NCI-H2107 treated with DMSO at 0.1 percent for 48 hours (cell line): Measurements from ENCODE around the gene ZNF618.

Experiments
- DNase-seq: peaks from one replicate; lab custom pipeline; 2025; ENCODE audit not compliant: unreplicated experiment; lab: John Stamatoyannopoulos, UW

ZNF618 gene

DNA sequence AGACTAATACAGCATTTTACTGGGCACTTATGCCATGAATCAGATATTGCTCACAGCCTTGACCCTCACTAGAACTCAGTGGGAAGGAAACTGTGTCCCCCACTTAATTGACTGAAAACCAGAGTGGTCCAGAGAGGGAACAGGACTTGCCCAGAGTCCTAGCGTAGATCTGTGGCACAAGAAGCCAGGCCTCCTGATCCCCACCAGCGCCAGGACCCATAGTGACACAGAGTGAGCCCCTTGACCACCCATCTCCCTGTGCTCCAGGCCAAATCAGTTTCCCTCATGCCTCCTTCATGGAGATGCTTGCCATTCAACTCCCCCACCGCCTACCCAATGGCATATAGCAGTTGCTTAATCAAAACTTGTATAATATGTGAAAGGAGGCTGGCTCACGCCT lies 214.7 kb downstream of the ZNF618 start:
- no peak for DNase-seq

DNA sequence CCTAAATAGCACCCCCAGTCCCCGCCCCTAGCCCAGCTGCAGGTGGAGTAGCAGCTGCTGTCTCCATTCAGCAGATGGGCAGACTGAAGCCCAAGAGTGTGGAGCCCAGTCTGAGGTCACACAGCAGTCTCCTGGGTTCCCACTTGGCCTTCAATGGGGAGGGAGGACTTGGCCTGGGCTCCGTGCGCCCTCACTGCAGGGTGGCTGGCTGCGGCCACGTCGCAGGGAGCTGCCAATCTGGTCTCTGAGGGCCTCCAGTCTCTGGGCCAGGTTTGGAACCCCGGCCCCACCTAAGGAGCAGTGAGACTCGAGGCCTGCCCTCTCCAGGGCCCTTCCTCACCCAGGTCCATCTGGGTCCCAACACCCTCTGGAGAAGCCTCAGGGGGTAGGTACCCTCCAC lies 215.6 kb downstream of the ZNF618 start:
- no peak for DNase-seq

DNA sequence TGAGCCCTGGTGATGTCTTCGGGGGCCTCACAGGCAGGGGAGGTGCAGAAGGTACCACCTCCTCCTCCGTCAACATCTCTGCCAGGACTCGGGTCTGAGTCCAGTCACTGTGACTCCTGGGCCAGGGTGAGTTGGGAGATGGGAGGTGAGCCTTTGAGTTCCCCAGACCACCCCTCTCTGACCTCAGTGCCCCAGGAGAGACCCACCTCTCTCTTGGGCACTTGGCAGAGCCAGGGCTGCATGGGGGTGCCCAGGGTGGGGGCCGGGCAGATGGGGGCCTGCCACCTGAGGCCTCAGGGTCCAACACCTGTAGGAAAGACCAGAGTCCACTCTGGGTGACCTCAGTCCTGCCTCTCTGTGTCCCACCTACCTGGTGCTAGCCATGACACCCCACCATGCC lies 216.2 kb downstream of the ZNF618 start:
- no peak for DNase-seq

DNA sequence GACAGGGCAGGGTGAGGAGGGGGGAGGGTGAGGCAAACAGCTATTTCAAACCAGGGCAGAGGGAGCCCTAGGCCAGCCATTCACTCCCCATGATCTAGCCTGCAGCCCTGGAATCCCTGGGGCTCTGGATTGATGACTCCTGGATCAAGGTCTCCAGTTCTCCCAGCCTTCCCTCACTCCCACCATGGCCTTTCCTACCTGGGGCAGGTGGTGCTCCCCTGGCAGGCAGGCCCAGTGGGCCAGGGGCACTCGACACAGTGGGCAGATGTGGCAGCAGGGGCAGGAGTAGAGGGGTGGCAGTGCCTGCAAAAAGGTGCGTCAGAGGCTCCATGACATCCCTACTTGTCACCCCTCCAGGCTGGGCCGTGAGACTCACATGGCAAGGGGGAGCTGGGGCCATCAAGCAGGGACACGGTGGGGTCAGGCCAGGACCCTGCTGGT lies 216.9 kb downstream of the ZNF618 start:
- no peak for DNase-seq

DNA sequence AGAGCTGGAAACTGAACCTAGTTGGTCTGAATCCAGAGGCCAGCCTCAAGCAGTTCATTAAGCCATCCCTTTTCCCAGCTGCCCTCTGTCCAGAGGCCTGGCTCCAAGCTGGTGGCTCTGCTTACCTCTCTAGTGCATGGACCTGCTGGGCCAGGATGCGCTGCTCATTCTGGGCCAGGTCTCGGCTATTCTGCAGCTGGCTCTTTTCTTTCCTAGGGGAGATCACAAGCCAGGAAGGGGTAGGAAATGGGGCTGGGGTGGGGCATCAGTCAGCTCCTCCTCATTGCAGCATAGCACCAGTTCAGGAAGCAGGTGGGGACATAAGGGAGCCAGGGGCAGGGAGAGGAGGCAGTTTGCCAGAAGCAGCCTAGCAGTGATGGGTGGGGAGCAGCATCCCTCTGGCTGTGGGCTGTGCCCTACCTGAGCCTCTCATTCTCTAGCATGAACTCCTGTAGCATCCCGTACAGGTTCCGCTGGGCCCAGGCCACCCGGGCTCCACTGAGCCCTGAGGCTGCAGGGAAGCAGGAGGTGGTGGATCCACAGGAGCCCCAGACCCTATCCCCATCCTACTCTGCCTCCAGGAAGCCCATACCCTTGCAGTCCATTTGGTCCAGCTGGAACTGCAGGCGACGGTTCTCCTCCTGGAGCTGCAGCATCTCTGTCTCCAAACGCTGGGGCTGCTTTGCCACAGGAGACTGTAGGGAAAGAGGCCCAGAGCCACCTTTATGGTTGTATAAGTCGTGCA lies 217.8 kb downstream of the ZNF618 start:
- DNase-seq: no peak

DNA sequence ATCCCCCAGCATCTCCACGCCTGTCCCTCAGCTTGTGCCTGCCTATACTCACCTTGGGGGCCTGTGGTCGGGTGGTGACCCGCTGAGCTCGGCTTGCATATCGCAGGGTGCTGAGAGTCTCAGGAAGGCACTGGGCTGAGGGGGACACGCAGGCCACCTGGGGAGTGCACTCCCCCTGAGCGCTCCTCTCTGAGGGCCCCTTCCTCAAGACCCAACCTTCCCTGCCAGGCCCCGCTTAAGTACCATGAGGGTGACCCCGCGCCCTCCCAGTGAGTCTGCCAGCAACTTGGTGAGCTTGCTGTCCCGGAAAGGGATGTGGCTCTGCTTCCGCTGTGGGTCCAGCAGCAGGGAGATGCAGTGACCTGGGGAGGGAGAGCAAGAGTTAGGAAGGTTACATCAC lies 218.9 kb downstream of the ZNF618 start:
- DNase-seq: no peak

DNA sequence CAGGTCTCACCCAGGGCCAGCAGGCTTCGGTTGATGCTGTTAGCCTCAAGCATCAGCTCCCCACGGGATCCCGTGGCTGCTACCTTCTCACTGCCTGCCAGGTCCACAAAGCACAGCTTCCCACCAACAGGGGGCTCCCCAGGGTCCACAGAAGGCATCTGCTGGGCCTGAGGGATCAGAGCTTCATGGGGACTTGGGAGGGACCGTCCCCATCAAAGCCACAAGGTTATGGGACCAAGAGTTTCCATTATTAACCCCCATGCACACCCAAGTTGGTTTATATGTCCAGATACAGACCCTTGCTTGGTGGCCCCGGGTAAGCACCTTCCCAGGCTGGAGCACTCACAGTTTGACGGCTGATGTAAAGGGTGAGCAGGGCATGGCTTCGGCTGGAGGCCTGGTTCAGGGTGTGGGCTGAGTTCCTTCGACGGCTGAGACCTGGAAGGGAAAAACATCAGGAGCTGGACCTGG lies 220.0 kb downstream of the ZNF618 start:
- no peak for DNase-seq

DNA sequence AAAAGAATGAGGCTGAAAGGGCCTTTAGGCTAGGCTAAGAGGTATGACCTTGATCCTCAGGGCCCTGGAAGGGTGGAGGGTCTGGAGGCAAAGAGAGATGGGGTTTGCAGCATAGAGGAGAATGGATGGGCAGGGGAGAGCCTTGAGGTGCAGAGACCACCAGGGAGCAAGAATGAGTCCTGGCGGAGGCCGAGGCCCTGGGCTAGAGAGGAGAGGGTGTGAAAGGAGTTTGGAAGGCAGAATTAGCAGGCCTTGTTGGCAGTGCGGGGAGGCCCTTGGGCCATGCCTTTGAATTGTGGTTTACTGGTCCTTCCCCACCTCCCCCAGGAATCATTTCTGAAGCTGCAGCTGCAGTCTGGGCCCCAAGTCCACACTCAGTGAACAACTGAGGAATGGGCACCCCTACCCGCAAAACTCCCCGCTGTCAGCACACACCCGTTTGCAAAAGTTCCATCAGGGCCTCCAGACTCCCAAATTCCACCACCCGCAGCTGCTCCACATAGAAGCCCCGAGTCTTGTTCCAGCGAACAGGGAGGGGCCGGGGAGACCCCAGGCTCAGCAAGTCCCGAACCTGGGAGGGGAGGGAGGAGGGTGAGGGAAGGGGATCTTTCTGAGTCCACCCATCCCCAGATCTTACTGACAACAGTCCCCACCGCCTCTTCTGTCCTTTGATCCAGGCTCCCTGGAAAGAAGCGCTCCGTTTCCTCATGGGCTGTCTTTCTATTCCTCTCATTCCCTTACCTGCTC lies 220.9 kb downstream of the ZNF618 start:
- DNase-seq: no peak

DNA sequence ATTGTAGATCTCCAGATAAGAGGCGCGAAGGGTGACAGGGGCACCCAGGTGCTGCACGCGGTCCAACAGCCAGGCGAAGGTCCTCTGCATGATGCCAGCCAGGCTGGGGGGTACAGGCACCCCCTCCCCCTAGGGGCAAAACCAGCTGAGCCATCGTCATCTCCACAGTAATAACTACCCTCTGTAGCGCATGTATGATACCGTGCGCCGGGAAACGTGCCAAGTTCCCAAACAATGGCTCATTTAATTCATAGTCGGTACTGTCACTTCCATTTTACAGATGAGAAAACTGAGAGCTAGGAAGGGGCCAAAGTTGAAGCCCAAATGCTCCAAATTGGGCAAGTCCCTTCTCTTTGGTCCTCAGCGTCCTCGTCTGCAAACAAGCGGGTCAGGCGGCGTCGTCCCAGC lies 221.5 kb downstream of the ZNF618 start:
- DNase-seq: no peak

DNA sequence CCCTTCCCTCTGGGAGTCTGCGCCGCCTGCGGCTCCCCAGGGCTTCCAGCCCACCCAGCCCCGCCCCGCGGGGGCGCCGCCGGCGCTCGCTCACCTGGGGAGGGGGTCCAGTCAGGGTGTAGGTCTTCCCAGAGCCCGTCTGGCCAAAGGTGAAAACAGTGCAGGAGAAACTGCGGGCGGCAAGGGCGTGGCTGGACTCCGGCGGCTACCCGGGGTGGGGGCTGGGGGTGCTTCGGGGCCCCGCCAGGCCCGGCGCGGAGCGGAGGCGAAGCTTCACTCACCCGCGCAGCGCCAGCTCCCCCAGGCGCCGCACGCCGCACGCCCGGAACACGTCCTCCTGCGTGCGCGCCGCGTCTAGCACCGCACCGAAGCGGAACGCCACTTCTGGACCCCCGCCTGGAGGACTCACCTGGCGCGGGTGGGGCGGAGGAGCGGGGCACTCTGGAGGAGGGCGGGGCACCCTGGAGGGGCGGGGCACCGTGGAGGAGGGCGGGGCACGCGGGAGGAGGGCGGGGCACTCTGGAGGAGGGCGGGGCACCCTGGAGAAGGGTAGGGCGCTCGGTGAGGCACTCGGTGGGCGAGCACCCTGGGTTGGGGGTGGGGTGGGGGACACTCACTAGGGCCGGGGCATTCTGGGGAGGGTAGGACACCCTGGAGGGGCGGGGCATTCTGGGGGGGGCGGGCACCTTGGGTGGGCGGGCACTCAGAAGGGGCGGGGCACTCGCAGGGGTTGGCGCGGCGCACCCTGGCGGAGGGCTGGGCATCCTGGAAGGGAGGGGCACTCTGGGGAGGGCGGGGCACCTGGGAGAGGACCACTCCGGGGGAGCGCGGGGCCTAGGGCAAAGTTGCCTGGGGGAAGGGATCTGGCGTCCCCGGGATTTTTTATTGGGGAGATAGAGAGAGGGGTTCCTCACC lies 222.2 kb downstream of the ZNF618 start:
- no peak for DNase-seq

DNA sequence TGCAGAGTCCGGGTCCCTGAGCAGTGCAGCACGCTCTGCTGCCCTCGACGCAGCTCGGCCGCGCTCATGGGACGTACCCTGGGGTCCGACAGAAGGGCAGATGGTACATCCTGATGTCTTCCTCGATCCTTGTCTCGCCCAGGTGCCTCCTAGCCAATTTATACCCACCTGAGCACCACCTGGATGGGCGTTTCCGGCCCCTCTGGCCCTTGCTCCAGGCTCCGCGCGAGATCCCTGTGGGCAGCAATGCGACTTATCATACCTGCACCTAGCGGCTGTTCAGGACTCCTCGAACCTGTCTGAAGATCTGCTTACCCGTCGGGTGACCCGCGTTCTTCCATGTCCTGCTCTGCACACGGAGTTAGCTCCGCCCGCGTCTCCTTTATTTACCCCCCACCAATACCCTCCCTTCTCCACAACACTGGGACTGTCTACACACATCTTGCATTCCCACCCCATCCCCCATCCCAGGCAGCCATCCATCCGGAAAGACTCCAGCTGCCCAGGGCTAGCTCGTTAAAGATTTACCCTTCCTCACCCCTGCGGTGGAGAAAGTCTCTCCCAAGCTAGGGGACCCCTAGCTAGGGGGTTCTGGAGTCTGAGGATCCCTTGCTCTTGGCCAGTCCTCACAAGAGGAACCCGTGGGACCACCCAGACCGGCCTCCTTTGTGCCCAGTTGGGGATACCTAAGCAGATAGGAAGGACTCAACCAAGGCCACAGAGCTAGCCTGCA lies 223.0 kb downstream of the ZNF618 start, which contains the start of gene KIF12:
Gene KIF12, minus strand, starts transcription at position 357 of the 733 bp plus-strand sequence. Its CDS starts 16 bp downstream, at position 341.
- no peak for DNase-seq

DNA sequence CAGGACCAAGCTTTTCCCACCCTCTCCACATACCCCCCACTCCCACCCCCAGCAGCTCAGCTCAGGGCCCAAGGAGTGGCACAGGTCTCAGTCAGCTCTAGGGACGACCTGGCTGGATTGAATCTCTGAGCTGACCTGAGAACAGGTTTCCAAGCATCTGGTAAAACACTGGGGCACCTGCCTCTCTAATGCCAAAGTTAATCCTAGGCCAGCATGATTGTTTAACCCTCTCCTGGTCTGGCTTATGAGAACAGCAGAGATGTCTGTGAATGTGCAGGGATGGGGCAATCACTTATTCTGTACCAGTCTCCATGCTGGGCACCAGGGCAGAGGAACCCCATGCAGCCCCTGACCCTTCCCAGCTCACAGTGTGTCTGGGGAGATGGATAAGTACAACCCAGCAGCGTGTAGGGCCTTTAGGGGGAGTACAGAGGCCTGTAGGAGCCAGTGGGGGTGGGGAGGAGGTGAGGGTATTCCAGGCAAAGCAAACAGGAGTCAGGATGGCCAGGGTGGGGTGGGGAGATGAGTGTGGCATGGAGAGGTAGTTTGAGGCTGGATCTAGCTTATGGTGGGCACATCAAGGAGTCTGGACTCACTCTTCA lies 223.7 kb downstream of the ZNF618 start:
- no peak for DNase-seq

DNA sequence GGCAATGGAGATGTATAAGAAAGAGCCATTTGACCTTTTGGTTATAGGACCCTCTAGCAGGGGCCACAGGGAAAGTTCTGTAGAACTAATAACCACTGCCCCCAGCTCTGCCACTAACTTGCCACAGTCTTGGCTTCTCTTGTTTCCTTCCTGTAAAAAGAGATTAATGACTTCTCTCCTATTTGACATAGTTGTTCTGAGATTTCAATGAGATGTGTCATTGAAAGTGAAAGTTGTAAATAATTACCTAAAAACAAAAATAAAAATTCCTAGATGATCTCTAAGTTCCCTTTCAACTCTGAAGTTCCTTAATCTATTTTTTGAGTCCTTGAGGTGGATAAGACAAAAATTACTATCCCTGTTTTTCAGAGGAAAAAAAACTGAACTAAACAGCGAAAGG lies 224.4 kb downstream of the ZNF618 start:
- no peak for DNase-seq

DNA sequence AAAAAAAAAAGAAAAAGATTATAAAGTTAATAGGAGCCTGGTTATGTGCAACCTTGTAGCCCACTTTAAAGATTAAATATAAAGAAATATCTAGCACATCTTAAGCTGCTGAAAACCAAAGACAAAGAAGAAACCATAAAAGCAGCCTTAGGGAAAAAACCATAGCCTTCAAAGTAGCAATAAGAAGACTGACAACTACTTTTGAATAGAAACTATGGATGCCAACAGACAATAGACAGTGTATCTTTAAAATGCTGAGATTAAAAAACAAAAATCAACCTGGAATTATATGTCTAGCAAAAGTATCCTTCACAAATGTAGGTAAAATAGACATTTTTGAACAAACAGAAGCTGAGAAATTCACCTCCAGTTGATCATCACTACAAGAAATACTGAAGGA lies 226.4 kb downstream of the ZNF618 start:
- no peak for DNase-seq

DNA sequence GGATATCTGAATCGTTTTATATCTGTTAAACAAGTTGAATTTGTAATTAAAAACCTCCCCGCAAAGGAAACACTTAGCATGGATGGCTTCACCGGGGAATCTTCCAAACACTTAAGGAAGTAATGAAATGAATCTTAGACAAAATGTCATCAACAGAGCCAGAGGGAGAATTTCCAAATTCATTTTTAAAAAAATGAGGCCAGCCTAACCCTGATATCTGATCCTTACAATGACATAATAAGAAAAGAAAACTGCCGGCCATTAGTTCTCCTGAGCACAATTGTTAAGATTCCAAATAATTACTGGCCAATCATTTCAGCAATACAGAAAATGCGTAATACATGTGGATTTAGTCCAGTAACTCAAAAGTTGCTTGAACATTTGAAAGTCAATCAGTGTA lies 229.1 kb downstream of the ZNF618 start:
- DNase-seq: no peak
